Thymus (tissue), 11 donors: Measurements from ENCODE around the gene COL6A3. TPM values are rescaled to one million over a fixed set of nuclear protein-coding genes. Genes with fewer than 3 reads are reported as not detected.

Source experiments
- DNase-seq, 9 donors: peaks; one replicate each; pipeline ENCODE4 v3.0.0-alpha.2; 2013; ENCODE audit warnings: low spot score in 9 of 9, low read depth in 6 of 9, missing footprints in 1 of 9
- H3K27ac ChIP-seq, 2 donors: one replicate each; pipeline ENCODE4 v1.5.1; 2013; ENCODE audit warnings: control low read depth in 1 of 2, low read depth in 1 of 2, low read length in 1 of 2, mild to moderate bottlenecking in 1 of 2, moderate library complexity in 1 of 2
- H3K27me3 ChIP-seq, 2 donors: one replicate each; pipeline ENCODE4 v1.5.1; 2013; ENCODE audit warnings: low read length in 1 of 2; ENCODE audit not compliant: control insufficient read depth in 2 of 2, insufficient read depth in 1 of 2
- H3K36me3 ChIP-seq, 2 donors: one replicate each; pipeline ENCODE4 v1.5.1; 2013; ENCODE audit warnings: low read length in 1 of 2, mild to moderate bottlenecking in 1 of 2, moderate library complexity in 1 of 2; ENCODE audit not compliant: control insufficient read depth in 2 of 2, insufficient read depth in 2 of 2
- H3K4me1 ChIP-seq, 2 donors: one replicate each; pipeline ENCODE4 v1.5.1; 2013; ENCODE audit warnings: low read length in 2 of 2; ENCODE audit not compliant: control insufficient read depth in 2 of 2, insufficient read depth in 2 of 2
- H3K4me3 ChIP-seq, 2 donors: one replicate each; pipeline ENCODE4 v1.5.1; 2013; ENCODE audit warnings: low read length in 2 of 2, control low read depth in 1 of 2, mild to moderate bottlenecking in 1 of 2
- H3K9me3 ChIP-seq, 2 donors: one replicate each; pipeline ENCODE4 v1.5.1; 2013; ENCODE audit warnings: low read length in 1 of 2, mild to moderate bottlenecking in 1 of 2; ENCODE audit not compliant: control insufficient read depth in 2 of 2, insufficient read depth in 1 of 2
- WGBS: extraction: QIAGEN DNeasy Blood & Tissue Kit; methylation state at CpG from one replicate; pipeline ENCODE4 v1.1.7; 2013; 5-methylcytosine and 5-hydroxymethylcytosine counted together
- polyA plus RNA-seq: library from polyadenylated mRNA; stranded (reverse); fragments of 200-250 nt; gene quantifications from one replicate; pipeline ENCODE4 v1.2.3, GENCODE V29; 2013
- total RNA-seq: library from RNA; stranded (reverse); fragments of 120-200 nt; gene quantifications from one replicate; pipeline ENCODE4 v1.2.4, GENCODE V29; 2013
- donor health status: healthy.

Gene COL6A3
- total and polyA plus RNA-seq, 2 donors, result 28.8 to 36.2 TPM

GRCh38 chr2:237323656-237324055 lies 90.3 kb downstream of the COL6A3 start:
- no peaks in the 10 kb centered on the region for H3K4me1 ChIP-seq

GRCh38 chr2:237322564-237322963 lies 91.4 kb downstream of the COL6A3 start:
- 47% methylated on average over 4 of the region's 4 CpGs for WGBS
- H3K27me3 ChIP-seq, result no peaks in the 10 kb centered on the region
- no peak for DNase-seq
- H3K4me3 ChIP-seq, result no peak overlapping the region
- no peak overlapping the region for H3K27ac ChIP-seq
- H3K4me1 ChIP-seq, result no peaks in the 10 kb centered on the region
- no peaks in the 10 kb centered on the region for H3K9me3 ChIP-seq
- H3K36me3 ChIP-seq, result no peaks in the 10 kb centered on the region

More at GRCh38 chr2:237323656-237324055, 90.3 kb downstream of the COL6A3 start:
- no peak for DNase-seq
- no peaks in the 10 kb centered on the region for H3K27me3 ChIP-seq
- 92% methylated on average over 8 of the region's 8 CpGs for WGBS
- H3K9me3 ChIP-seq, result no peaks in the 10 kb centered on the region
- H3K27ac ChIP-seq, result no peak overlapping the region
- H3K36me3 ChIP-seq, result no peaks in the 10 kb centered on the region
- H3K4me3 ChIP-seq, result no peak overlapping the region

GRCh38 chr2:237321746-237322145 lies 92.2 kb downstream of the COL6A3 start:
- Histone ChIP-seq H3K27ac (no peak overlapping the region), H3K4me3 (no peak overlapping the region), H3K9me3 (no peaks in the 10 kb centered on the region), H3K36me3 (no peaks in the 10 kb centered on the region), H3K27me3 (no peaks in the 10 kb centered on the region), H3K4me1 (no peaks in the 10 kb centered on the region)
- no peak for DNase-seq
- WGBS, result 96% methylated on average over 7 of the region's 7 CpGs

- Histone ChIP-seq H3K27me3 (no peaks in the 10 kb centered on the region), H3K4me1 (no peaks in the 10 kb centered on the region), H3K36me3 (no peaks in the 10 kb centered on the region), H3K9me3 (no peaks in the 10 kb centered on the region), H3K27ac (no peak overlapping the region), H3K4me3 (no peak overlapping the region)
- 95% methylated on average over 11 of the region's 11 CpGs for WGBS
- no peak for DNase-seq
Observed at GRCh38 chr2:237320801-237321560, 93.0 kb downstream of the COL6A3 start.

- Histone ChIP-seq H3K27ac (no peak overlapping the region), H3K4me1 (no peaks in the 10 kb centered on the region), H3K9me3 (no peaks in the 10 kb centered on the region), H3K36me3 (no peaks in the 10 kb centered on the region), H3K27me3 (peaks cover 0 to 4% of the 10 kb centered on the region in 2 donors), H3K4me3 (no peak overlapping the region)
- DNase-seq, result no peak
- whole genome bisulfite sequencing, result 95% methylated on average over 4 of the region's 4 CpGs
Observed at GRCh38 chr2:237319887-237320286, 94.1 kb downstream of the COL6A3 start.

- no peak overlapping the region for H3K4me3 ChIP-seq
- peaks cover 0 to 9% of the 10 kb centered on the region in 2 donors for H3K27me3 ChIP-seq
- 96% methylated on average over 15 of the region's 15 CpGs for WGBS
Observed at GRCh38 chr2:237319086-237319820, 94.7 kb downstream of the COL6A3 start.

GRCh38 chr2:237316339-237316738 lies 97.6 kb downstream of the COL6A3 start:
- Histone ChIP-seq H3K27me3 (peaks cover 0 to 9% of the 10 kb centered on the region in 2 donors), H3K4me1 (peaks cover 0 to 2% of the 10 kb centered on the region in 2 donors), H3K4me3 (no peak overlapping the region), H3K36me3 (no peaks in the 10 kb centered on the region), H3K27ac (no peak overlapping the region), H3K9me3 (no peaks in the 10 kb centered on the region)
- DNase-seq, result no peak
- 73% methylated on average over 6 of the region's 6 CpGs for WGBS

More at GRCh38 chr2:237319086-237319820, 94.7 kb downstream of the COL6A3 start:
- Histone ChIP-seq H3K9me3 (no peaks in the 10 kb centered on the region), H3K4me1 (no peaks in the 10 kb centered on the region), H3K27ac (no peak overlapping the region), H3K36me3 (no peaks in the 10 kb centered on the region)
- DNase-seq, result no peak

- WGBS, result 83% methylated on average over 6 of the region's 6 CpGs
- DNase-seq, result no peak
- H3K4me1 ChIP-seq, result peaks cover 0 to 2% of the 10 kb centered on the region in 2 donors
- H3K27ac ChIP-seq, result no peak overlapping the region
- peaks cover 0 to 9% of the 10 kb centered on the region in 2 donors for H3K27me3 ChIP-seq
- no peak overlapping the region for H3K4me3 ChIP-seq
- no peaks in the 10 kb centered on the region for H3K9me3 ChIP-seq
- H3K36me3 ChIP-seq, result no peaks in the 10 kb centered on the region
Observed at GRCh38 chr2:237315829-237316225, 98.1 kb downstream of the COL6A3 start.

- no peak for DNase-seq
- H3K27me3 ChIP-seq, result peaks cover 0 to 9% of the 10 kb centered on the region in 2 donors
Observed at GRCh38 chr2:237315170-237315828, 98.7 kb downstream of the COL6A3 start.

More at GRCh38 chr2:237315170-237315828, 98.7 kb downstream of the COL6A3 start:
- H3K36me3 ChIP-seq, result no peaks in the 10 kb centered on the region
- H3K27ac ChIP-seq, result peak overlapping the region in 1 of 2 donors; percentile 32
- 79% methylated on average over 14 of the region's 14 CpGs for WGBS
- no peak overlapping the region for H3K4me3 ChIP-seq
- peaks cover 0 to 2% of the 10 kb centered on the region in 2 donors for H3K4me1 ChIP-seq
- H3K9me3 ChIP-seq, result no peaks in the 10 kb centered on the region
